Brain microvascular endothelial cell (primary cell): ENCODE measurements around the gene CRTAC1.

Experiments used
- DNase-seq: peaks from one replicate; pipeline ENCODE4 v3.0.0-alpha.2; 2020
- H3K27ac ChIP-seq: fragments of 250-450 bp; sonication (Bioruptor Pico); 2 replicates; pipeline ENCODE4 v1.5.1; 2020; ENCODE audit warnings: mild to moderate bottlenecking, moderate library complexity
- H3K27me3 ChIP-seq: fragments of 250-450 bp; sonication (Bioruptor Pico); replicated peaks from 2 replicates; pipeline ENCODE4 v1.5.1; 2020; ENCODE audit warnings: mild to moderate bottlenecking
- H3K36me3 ChIP-seq: fragments of 250-450 bp; sonication (Bioruptor Pico); replicated peaks from 2 replicates; pipeline ENCODE4 v1.5.1; 2020; ENCODE audit warnings: mild to moderate bottlenecking
- H3K4me3 ChIP-seq: 2 replicates; pipeline ENCODE4 v1.5.1; 2011; ENCODE audit warnings: low read depth, mild to moderate bottlenecking, control low read depth, low read length, moderate library complexity
- CTCF ChIP-seq: IDR thresholded peaks from 2 replicates; pipeline ENCODE4 v1.5.1; 2011; ENCODE audit warnings: low read depth, mild to moderate bottlenecking, moderate library complexity, low read length, control low read depth, inconsistent platforms; ENCODE audit errors: missing control alignments
- in situ Hi-C: cut with HindIII; loops from 2 replicates; pipeline ENCODE4 v1.10.0; 2017; ENCODE audit warnings: low sequenced_read_pairs, low pct_ligation_motif_present

CRTAC1 gene

DNA sequence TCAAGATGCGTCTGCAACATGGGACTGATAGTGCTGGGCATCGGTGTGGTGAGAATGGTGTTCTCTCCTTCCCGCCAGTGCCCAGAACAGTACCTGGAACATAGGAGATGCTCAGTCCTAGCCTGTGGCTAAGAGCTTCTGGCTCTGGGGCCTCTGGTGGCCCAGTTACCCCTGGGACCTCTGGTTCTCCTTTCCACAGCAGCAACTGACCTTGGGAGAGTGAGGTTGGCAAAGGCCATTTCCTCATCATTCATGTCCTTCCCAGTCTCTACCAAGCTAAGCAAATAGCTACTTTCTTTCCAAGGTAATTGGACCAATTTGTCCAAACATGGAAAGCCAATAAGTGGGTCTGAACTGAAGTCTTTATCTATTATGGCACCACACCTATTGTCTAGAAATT, 192.3 kb downstream of the CRTAC1 start:
- Histone ChIP-seq H3K27ac (no peak overlapping the region), H3K36me3 (no peaks in the 10 kb centered on the region), H3K27me3 (peaks cover 3% of the 10 kb centered on the region), H3K4me3 (no peak overlapping the region)
- no peak for DNase-seq
- TF ChIP-seq CTCF: no peak
- in situ Hi-C loops: no loop called here

DNA sequence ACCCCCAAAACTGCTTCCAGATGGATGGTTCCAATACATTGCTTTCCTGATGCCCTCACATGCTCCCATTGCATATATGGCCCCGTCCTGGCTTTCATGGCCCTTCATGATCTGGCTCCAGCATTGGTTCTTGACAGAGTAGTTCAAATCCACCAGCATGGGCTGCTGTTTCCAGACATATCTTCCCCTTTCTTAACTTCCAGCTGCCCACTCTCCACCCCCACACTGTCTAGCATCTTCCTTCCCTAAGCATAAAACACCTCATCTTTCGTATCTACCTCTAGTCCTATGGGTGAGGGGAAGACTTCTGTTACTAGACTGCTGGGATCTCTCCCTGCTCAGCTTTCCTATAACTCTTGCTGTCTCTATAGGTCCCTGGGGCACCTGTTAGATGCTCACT, 194.0 kb downstream of the CRTAC1 start:
- no peak for TF ChIP-seq CTCF
- peaks cover 3% of the 10 kb centered on the region for H3K27me3 ChIP-seq

DNA sequence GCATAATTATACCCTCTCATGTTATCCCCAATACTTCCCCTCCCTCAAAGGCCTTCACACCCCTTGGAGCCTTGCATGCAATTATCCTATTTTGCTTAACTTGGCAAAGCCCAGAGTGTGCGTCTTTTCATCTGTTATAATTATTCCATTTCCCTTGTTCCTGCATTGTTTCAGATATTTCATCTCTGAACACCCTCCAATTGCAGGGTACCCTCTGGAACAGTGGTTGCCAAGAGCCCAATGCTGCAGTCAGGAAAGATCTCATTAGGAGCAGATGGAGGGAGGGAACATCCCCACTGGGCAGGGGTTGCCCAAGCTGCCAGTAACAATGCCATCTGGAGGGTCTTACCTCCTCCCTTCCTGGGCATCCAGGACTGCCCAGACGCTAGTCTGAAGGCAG, 199.2 kb downstream of the CRTAC1 start:
- TF ChIP-seq CTCF: no peak
- Histone ChIP-seq H3K4me3 (no peak overlapping the region), H3K36me3 (no peaks in the 10 kb centered on the region), H3K27ac (no peak overlapping the region), H3K27me3 (peaks cover 3% of the 10 kb centered on the region)
- in situ Hi-C loops: no loop called here
- DNase-seq: no peak

More for the DNA sequence above, 194.0 kb downstream of the CRTAC1 start:
- Histone ChIP-seq H3K27ac (no peak overlapping the region), H3K36me3 (no peaks in the 10 kb centered on the region), H3K4me3 (no peak overlapping the region)
- in situ Hi-C loops: no loop called here
- no peak for DNase-seq

GRCh38 chr10:97830064-97830463, 200.4 kb downstream of the CRTAC1 start:
- no peak for TF ChIP-seq CTCF
- H3K4me3 ChIP-seq: no peak overlapping the region
- in situ Hi-C loops: no loop called here
- H3K36me3 ChIP-seq: no peaks in the 10 kb centered on the region
- H3K27ac ChIP-seq: no peak overlapping the region
- peaks cover 3% of the 10 kb centered on the region for H3K27me3 ChIP-seq
- no peak for DNase-seq

DNA sequence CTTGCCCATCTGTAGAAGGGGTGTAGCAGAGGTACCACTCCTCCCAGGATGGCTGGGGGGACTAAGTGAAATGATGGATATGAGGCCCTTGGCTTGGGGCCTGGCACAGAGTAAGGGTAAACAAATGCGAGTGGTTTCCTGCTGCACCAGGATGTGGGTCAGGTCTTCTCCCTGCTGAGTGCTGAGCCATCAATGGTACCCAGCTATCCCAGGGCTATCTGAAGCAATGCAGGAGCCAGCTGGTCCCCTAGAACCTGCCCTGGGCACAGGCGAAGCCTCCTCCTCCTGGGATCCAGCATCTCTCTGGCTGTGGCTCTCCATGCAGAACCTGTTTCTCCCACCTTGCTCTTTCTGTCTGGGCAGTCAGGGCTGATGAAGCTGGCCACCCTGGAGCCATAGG, 201.7 kb downstream of the CRTAC1 start:
- Histone ChIP-seq H3K4me3 (no peak overlapping the region), H3K27me3 (no peaks in the 10 kb centered on the region), H3K27ac (no peak overlapping the region), H3K36me3 (no peaks in the 10 kb centered on the region)
- TF ChIP-seq CTCF: no peak
- in situ Hi-C loops: no loop called here
- no peak for DNase-seq

- peak; percentile 2 for TF ChIP-seq CTCF
- Histone ChIP-seq H3K27me3 (no peaks in the 10 kb centered on the region), H3K27ac (no peak overlapping the region), H3K4me3 (no peak overlapping the region), H3K36me3 (no peaks in the 10 kb centered on the region)
- no peak for DNase-seq
- in situ Hi-C loops: no loop called here
Observed at GRCh38 chr10:97827702-97828291, 202.6 kb downstream of the CRTAC1 start.
